B cell (primary cell): ENCODE results near the gene UNC5B. TPM values are rescaled to one million over a fixed set of nuclear protein-coding genes. Genes with fewer than 3 reads are reported as not detected.

Source experiments
- ATAC-seq: fragments of 200-7000 bp; cut with Tn5 transposase; one replicate; pipeline ENCODE4 v1.10.0; 2021; ENCODE audit warnings: low read depth, mild to moderate bottlenecking, moderate number of reproducible peaks, moderate library complexity
- CTCF ChIA-PET: fragments of 350-600 bp; sonication (Branson Sonifier 250); formaldehyde crosslinking; loops from one replicate; lab custom pipeline; 2021; ENCODE audit warnings: antibody characterized with exemption, inconsistent platforms; lab: Charles Lee
- POLR2A ChIA-PET: fragments of 350-600 bp; sonication (Branson Sonifier 250); formaldehyde crosslinking; loops from one replicate; lab custom pipeline; 2021; ENCODE audit warnings: antibody characterized with exemption; lab: Charles Lee
- DNase-seq: peaks from one replicate; pipeline ENCODE4 v3.0.0; 2013
- H2AFZ ChIP-seq: 2 replicates; pipeline ENCODE4 v1.6.1; 2012; ENCODE audit warnings: mild to moderate bottlenecking, low read depth, low read length; ENCODE audit not compliant: insufficient read depth, poor library complexity, severe bottlenecking
- H3K27ac ChIP-seq, 2 donors: 1 replicate in 1 of 2; 2 replicates in 1 of 2; pipeline ENCODE4 v1.5.1; 2012 to 2013; ENCODE audit warnings: low read length in 2 of 2, mild to moderate bottlenecking in 2 of 2, moderate library complexity in 1 of 2
- H3K27me3 ChIP-seq, 4 experiments: fragments of 200-600 bp in 1 of 4; sonication (generic) in 1 of 4; replicated peaks in 1 of 4; 1 replicate in 2 of 4; 2 replicates in 2 of 4; pipeline versions ENCODE4 v1.6.1 to v1.7.0; 2013 to 2016; ENCODE audit warnings: low read length in 3 of 4, mild to moderate bottlenecking in 2 of 4, mixed read lengths in 1 of 4, moderate library complexity in 1 of 4; ENCODE audit not compliant: insufficient read depth in 4 of 4, control insufficient read depth in 3 of 4; ENCODE audit errors: control extremely low read depth in 1 of 4
- H3K36me3 ChIP-seq, 2 experiments: replicated peaks in 1 of 2; 1 replicate in 1 of 2; 2 replicates in 1 of 2; pipeline versions ENCODE4 v1.6.1 to v1.7.1; 2013; ENCODE audit warnings: low read length in 1 of 2; ENCODE audit not compliant: insufficient read depth in 2 of 2, control insufficient read depth in 1 of 2; ENCODE audit errors: control extremely low read depth in 1 of 2, extremely low read depth in 1 of 2
- H3K4me1 ChIP-seq, 2 donors: fragments of 200-600 bp in 1 of 2; sonication (generic) in 1 of 2; 1 replicate in 1 of 2; 2 replicates in 1 of 2; pipeline versions ENCODE4 v1.5.1 to v1.6.1; 2013 to 2017; ENCODE audit warnings: low read length in 2 of 2; ENCODE audit not compliant: control insufficient read depth in 2 of 2, insufficient read depth in 2 of 2
- H3K4me2 ChIP-seq: replicated peaks from 2 replicates; pipeline ENCODE3; 2012; ENCODE audit warnings: mild to moderate bottlenecking, low read depth, low read length; ENCODE audit not compliant: poor library complexity, severe bottlenecking
- H3K4me3 ChIP-seq, 5 experiments: fragments of 200-600 bp in 1 of 5; sonication (generic) in 1 of 5; 1 replicate in 3 of 5; 2 replicates in 2 of 5; pipeline versions ENCODE4 v1.5.1 to v1.7.0; 2011 to 2016; ENCODE audit warnings: low read length in 4 of 5, mild to moderate bottlenecking in 4 of 5, low read depth in 2 of 5, control low read depth in 1 of 5, moderate library complexity in 1 of 5; ENCODE audit not compliant: insufficient read depth in 1 of 5; ENCODE audit errors: control extremely low read depth in 1 of 5, extremely low read depth in 1 of 5
- H3K79me2 ChIP-seq: fragments of 200-600 bp; sonication (generic); one replicate; pipeline ENCODE4 v1.6.0; 2016; ENCODE audit warnings: low read length; ENCODE audit not compliant: control insufficient read depth, insufficient read depth
- H3K9ac ChIP-seq: fragments of 200-600 bp; sonication (generic); 2 replicates; pipeline ENCODE4 v1.6.1; 2017; ENCODE audit warnings: mild to moderate bottlenecking, low read length, moderate library complexity
- H3K9me3 ChIP-seq, 3 donors: one replicate each; pipeline versions ENCODE4 v1.6.1 to v1.7.1; 2013; ENCODE audit warnings: low read length in 2 of 3; ENCODE audit not compliant: control insufficient read depth in 2 of 3, insufficient read depth in 1 of 3; ENCODE audit errors: control extremely low read depth in 1 of 3
- H4K20me1 ChIP-seq: 2 replicates; pipeline ENCODE4 v1.6.0; 2012; ENCODE audit warnings: mild to moderate bottlenecking, low read length; ENCODE audit not compliant: insufficient read depth, control insufficient read depth, poor library complexity, severe bottlenecking
- H3K27ac Mint-ChIP-seq: one replicate; pipeline ENCODE4 v1.8.0; 2021; ENCODE audit warnings: mixed read lengths
- H3K27me3 Mint-ChIP-seq: one replicate; pipeline ENCODE4 v1.8.0; 2021; ENCODE audit warnings: mixed read lengths
- H3K4me1 Mint-ChIP-seq: one replicate; pipeline ENCODE4 v1.8.0; 2021; ENCODE audit warnings: mixed read lengths
- H3K4me3 Mint-ChIP-seq: one replicate; pipeline ENCODE4 v1.8.0; 2021; ENCODE audit warnings: mixed read lengths
- H3K9me3 Mint-ChIP-seq: one replicate; pipeline ENCODE4 v1.8.0; 2022; ENCODE audit warnings: mixed read lengths; ENCODE audit not compliant: insufficient read depth
- CTCF ChIP-seq: fragments of 200-600 bp; IDR thresholded peaks from one replicate; pipeline ENCODE4 v1.8.0; 2022; ENCODE audit warnings: antibody characterized with exemption, mild to moderate bottlenecking
- EZH2 ChIP-seq: IDR thresholded peaks from 2 replicates; pipeline ENCODE4 v1.6.1; 2012; ENCODE audit warnings: borderline replicate concordance, low read depth, mild to moderate bottlenecking, moderate library complexity, low read length; ENCODE audit not compliant: insufficient read depth, poor library complexity, severe bottlenecking
- WGBS: methylation state at CpG from one replicate; pipeline ENCODE4 v1.1.5; 2013; ENCODE audit warnings: missing lambda C conversion rate; ENCODE audit not compliant: insufficient coverage; 5-methylcytosine and 5-hydroxymethylcytosine counted together
- intact Hi-C: fragments of 100-400 bp; cut with micrococcal nuclease; formaldehyde crosslinking; loops from one replicate; pipeline ENCODE4 v1.10.0; 2022
- polyA plus RNA-seq: library from polyadenylated mRNA; depleted of rRNA; stranded (reverse); fragments of >200 nt; gene quantifications from 2 replicates; pipeline ENCODE4 v1.2.3, GENCODE V29; 2012
- total RNA-seq, 2 donors: library from RNA; stranded (reverse); fragments of 120-200 nt in 1 of 2; gene quantifications; 1 replicate in 1 of 2; 2 replicates in 1 of 2; pipeline versions ENCODE4 v1.2.3 to v1.2.4, GENCODE V29; 2013 to 2022

UNC5B gene
- total and polyA plus RNA-seq, 2 donors (not counting 1 experiment from before 2014, with no cell fraction given) = not detected

GRCh38 chr10:71219918-71220688 is 7.7 kb downstream of the UNC5B start:
- H4K20me1 ChIP-seq = no peaks in the 10 kb centered on the region
- no peak overlapping the region for H3K4me3 ChIP-seq
- ATAC-seq (no peak), DNase-seq (no peak)
- POLR2A ChIA-PET = no interaction called here
- H2AFZ ChIP-seq = no peak overlapping the region
- TF ChIP-seq EZH2 (no peak), CTCF (no peak)
- H3K4me2 ChIP-seq = no peak overlapping the region
- H3K27ac ChIP-seq = no peak overlapping the region
- H3K9me3 ChIP-seq = no peaks in the 10 kb centered on the region
- 75% methylated on average over 5 of the region's 8 CpGs for WGBS
- no peaks in the 10 kb centered on the region for H3K79me2 ChIP-seq
- Mint-ChIP-seq H3K27me3 (peaks cover 55% of the 10 kb centered on the region), H3K9me3 (no peaks in the 10 kb centered on the region), H3K4me1 (peaks cover 5% of the 10 kb centered on the region), H3K4me3 (no peak overlapping the region), H3K27ac (no peak overlapping the region)
- CTCF ChIA-PET = no interaction called here
- H3K4me1 ChIP-seq = peaks cover 5 to 6% of the 10 kb centered on the region in 2 donors
- intact Hi-C loops = no loop called here
- H3K36me3 ChIP-seq = no peaks in the 10 kb centered on the region
- H3K9ac ChIP-seq = no peak overlapping the region
- peaks cover 0 to 42% (median 4%) of the 10 kb centered on the region in 4 experiments for H3K27me3 ChIP-seq
